Activated T-cell treated with anti-CD3 and anti-CD28 coated beads, Interleukin-2, amount 50 U/mL, for 72 hours (primary cell): Measurements from ENCODE around the gene FAM53B. TPM values are rescaled to one million over a fixed set of nuclear protein-coding genes. Genes with fewer than 3 reads are reported as not detected.
"Not testable (repeated sequence)": the region's sequence is repeated elsewhere in the genome, so short reads cannot be mapped to it uniquely, and the experiment has no call there.

Experiments
- ATAC-seq, 2 donors: fragments of 150-1000 bp; cut with Tn5 transposase; replicated peaks in 1 of 2; 2 replicates each; pipeline ENCODE4 v1.10.0; 2021; ENCODE audit warnings: moderate library complexity in 2 of 2, mild to moderate bottlenecking in 1 of 2
- DNase-seq, 2 donors: peaks; one replicate each; pipeline ENCODE4 v3.0.0; 2021 to 2022; ENCODE audit warnings: mixed read lengths in 1 of 2
- H3K27ac Mint-ChIP-seq: one replicate; pipeline ENCODE4 v1.8.0; 2022; ENCODE audit warnings: mild to moderate bottlenecking, moderate library complexity, mixed read lengths
- H3K27me3 Mint-ChIP-seq: one replicate; pipeline ENCODE4 v1.8.0; 2022; ENCODE audit warnings: low read depth, mixed read lengths
- H3K36me3 Mint-ChIP-seq, 2 donors: one replicate each; pipeline ENCODE4 v1.8.0; 2022; ENCODE audit warnings: mixed read lengths in 2 of 2, mild to moderate bottlenecking in 1 of 2; ENCODE audit not compliant: insufficient read depth in 2 of 2
- H3K4me1 Mint-ChIP-seq: one replicate; pipeline ENCODE4 v1.8.0; 2022; ENCODE audit warnings: low read depth, mixed read lengths
- H3K4me3 Mint-ChIP-seq, 2 donors: one replicate each; pipeline ENCODE4 v1.8.0; 2022; ENCODE audit warnings: mild to moderate bottlenecking in 2 of 2, mixed read lengths in 2 of 2, moderate library complexity in 2 of 2
- H3K9me3 Mint-ChIP-seq, 2 donors: one replicate each; pipeline ENCODE4 v1.8.0; 2022; ENCODE audit warnings: mixed read lengths in 2 of 2
- total RNA-seq, 2 donors: library from RNA; stranded (reverse); gene quantifications; one replicate each; pipeline ENCODE4 v1.2.3, GENCODE V29; 2022

The FAM53B gene
- total RNA-seq, 2 donors from 2014 or later: 30.0 to 37.7 TPM

DNA sequence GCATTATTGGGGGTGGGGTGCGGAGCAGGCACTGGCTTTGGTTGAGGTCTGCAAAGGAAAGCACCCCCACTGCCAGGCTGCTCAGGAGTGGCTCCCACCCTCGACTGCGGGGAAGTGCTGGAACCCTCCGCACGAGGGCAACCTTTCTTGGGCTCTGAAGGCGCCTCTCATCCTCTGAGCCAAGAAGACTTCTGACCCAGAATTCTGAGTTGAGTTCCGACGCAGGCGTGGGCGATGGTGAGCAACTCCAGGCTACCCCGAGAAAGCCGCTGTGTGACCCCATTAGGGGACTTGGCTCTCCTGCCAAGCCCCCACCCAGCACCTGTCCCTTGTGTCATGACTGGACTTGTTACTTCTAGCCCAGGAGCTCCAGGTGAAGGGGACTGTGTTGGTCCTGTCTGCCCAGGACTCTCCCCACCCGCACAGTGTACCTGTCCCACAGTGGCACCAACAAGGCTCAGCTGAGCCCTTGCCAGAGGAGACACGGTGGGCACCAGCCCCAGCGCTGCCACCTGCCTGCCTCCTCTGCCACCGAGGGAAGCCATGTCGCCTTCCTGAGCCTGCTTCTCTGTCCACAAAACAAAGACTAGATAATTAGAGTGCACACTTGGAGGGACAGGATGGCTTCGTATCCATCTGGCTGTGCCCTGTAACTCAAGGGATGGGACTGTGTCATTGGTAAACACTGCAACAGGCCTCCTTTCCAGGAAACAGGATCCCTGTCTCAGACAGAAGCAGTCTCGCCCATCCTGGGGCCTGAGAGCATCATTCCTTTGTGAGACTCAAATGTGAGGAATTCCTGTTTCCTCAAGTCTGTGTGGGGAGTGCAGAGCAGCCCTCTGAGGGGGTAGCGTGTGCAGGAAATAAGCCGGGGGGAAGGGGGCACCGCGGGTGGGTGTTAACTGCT lies 153.7 kb downstream of the FAM53B start:
- Mint-ChIP-seq H3K4me3 (no peak overlapping the region), H3K36me3 (no peaks in the 10 kb centered on the region), H3K4me1 (peaks cover 8% of the 10 kb centered on the region), H3K27ac (no peak overlapping the region), H3K27me3 (no peaks in the 10 kb centered on the region), H3K9me3 (peaks cover 0 to 2% of the 10 kb centered on the region in 2 donors)
- DNase-seq (no peak), ATAC-seq (no peak)

DNA sequence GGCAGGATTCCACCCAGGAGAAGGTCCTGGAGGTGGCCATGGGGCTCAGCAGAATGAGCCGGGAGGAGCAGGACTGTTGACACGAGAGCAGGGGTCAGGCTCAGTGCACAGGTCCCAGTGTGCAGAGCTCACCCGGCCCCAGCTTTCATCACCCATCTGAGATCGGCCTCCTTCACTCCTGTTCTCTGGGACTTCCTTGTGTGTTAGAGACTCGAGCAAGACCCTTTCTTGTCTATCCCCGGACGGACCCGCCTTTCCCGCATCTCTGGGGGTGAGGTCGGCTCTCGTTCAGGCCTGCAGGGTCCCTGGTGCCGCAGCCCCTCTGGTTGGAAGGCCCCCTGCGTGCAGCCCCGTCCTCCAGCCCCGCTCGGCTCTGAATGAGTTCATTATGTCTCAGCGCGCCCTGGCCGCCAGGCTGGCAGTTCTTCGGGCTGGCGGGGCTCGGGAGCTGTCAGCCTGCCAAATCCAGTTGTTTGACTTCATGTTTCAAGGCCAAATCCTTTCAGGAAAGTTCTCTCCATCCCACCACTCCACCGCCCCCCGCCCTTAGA lies 154.6 kb downstream of the FAM53B start:
- no peak for DNase-seq
- H3K36me3 Mint-ChIP-seq: no peaks in the 10 kb centered on the region
- peaks cover 0 to 2% of the 10 kb centered on the region in 2 donors for H3K9me3 Mint-ChIP-seq
- no peak overlapping the region for H3K27ac Mint-ChIP-seq
- no peak overlapping the region for H3K4me3 Mint-ChIP-seq
- H3K4me1 Mint-ChIP-seq: peaks cover 8% of the 10 kb centered on the region
- ATAC-seq: no peak
- no peaks in the 10 kb centered on the region for H3K27me3 Mint-ChIP-seq

DNA sequence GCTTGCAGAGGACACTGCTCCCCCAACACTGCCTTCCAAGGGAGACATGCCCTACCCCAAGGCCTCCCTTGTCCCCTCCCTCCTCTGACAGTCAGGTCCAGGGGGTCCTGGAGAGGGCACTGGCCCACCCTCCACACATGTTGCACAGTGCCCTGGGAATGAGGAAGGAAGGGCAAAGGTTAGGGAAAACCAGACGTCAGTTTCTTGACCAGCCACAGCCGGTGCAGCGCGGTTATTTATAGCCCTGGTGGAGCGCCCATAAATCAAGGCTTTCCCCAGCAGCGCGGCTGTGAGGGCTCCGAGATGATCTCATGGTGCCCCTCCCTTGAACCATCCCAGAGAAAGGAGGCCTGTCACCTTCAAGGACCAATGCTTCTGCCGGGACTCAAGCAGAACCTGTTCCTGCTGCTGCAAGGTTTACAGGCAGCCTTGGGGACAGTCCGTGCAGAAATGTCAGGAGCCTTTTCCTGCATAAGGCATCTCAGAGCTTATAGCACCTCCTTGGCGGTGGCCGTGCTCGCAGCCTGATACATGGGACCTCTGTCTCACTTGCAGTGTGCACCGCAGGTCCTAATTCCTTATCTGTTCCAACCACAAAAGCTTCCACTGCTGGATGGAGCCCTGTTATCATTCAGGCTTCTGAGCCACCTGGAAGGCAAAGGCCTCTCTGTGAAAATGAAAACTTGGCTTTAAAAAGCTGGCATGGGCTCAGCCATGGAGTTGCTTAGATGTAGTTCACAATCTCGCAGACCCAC lies 155.3 kb downstream of the FAM53B start:
- no peaks in the 10 kb centered on the region for H3K27me3 Mint-ChIP-seq

DNA sequence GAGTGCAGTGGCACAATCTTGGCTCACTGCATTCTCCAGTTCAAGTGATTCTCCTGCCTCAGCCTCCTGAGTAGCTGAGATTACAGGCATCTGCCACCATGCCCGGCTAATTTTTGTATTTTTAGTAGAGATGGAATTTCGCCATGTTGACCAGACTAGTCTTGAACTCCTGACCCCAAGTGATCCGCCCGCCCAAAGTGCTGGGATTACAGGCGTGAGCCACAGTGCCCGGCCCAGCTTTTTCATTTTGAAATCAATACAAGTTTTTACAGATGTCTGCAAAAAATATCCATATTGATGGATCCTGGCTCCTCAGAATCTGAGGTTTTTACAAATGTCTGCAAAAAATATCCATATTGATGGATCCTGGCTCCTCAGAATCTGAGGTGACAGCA lies 155.8 kb downstream of the FAM53B start:
- not testable (repeated sequence) for H3K27ac Mint-ChIP-seq, DNase-seq, H3K4me1 Mint-ChIP-seq, H3K36me3 Mint-ChIP-seq, H3K27me3 Mint-ChIP-seq, H3K4me3 Mint-ChIP-seq, H3K9me3 Mint-ChIP-seq, ATAC-seq

More for the DNA sequence above, 155.3 kb downstream of the FAM53B start:
- Mint-ChIP-seq H3K4me1 (peaks cover 8% of the 10 kb centered on the region), H3K9me3 (peaks cover 0 to 2% of the 10 kb centered on the region in 2 donors), H3K4me3 (no peak overlapping the region), H3K27ac (no peak overlapping the region), H3K36me3 (no peaks in the 10 kb centered on the region)
- no peak for DNase-seq
- no peak for ATAC-seq

DNA sequence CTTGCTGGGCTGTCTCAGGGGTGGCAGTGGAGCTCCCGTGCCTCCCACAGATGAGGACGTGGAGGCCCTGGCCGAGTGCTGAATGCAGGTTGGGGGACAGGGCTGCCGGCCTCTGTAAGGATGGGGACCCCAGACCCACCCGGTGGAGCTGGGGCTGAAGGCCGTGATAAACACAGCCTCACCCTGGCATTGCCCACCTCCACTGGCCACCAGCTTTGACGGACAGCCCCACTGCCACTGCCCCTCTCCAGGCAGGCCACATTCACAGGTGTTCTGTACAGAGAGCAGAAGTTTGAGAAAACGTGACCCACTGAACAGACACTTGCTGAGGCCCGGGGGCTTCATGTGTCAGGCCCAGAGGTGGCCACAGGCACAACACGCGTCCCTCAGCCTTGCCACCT lies 156.4 kb downstream of the FAM53B start:
- H3K4me1 Mint-ChIP-seq: peaks cover 8% of the 10 kb centered on the region
- peaks cover 2% of the 10 kb centered on the region in 2 donors for H3K9me3 Mint-ChIP-seq

DNA sequence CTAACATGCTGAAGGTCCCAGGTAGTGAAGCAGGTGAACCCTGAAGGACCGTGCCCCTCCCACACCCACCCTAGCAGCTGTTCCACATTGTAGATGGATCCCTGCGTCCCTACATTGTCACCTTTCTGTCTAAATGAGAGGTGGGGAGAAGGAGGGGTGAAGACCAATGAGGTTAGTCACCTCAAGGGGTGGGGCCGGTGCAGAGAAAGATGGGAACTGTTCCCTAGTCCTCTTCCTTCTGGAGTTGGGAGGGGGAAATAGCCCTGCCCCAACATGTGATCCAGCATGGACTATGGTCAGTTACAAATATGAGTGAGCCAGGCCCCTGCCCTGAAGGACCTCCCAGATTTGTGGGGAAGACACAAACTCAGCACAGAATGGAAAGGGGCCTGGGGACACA lies 158.0 kb downstream of the FAM53B start:
- ATAC-seq (no peak), DNase-seq (no peak)
- no peak overlapping the region for H3K27ac Mint-ChIP-seq
- no peak overlapping the region for H3K4me3 Mint-ChIP-seq
- H3K36me3 Mint-ChIP-seq: peaks cover 1 to 2% of the 10 kb centered on the region in 2 donors
- no peaks in the 10 kb centered on the region for H3K4me1 Mint-ChIP-seq
- peaks cover 2 to 3% of the 10 kb centered on the region in 2 donors for H3K9me3 Mint-ChIP-seq
- no peaks in the 10 kb centered on the region for H3K27me3 Mint-ChIP-seq

More for the DNA sequence above, 156.4 kb downstream of the FAM53B start:
- Mint-ChIP-seq H3K27ac (no peak overlapping the region), H3K27me3 (no peaks in the 10 kb centered on the region), H3K4me3 (no peak overlapping the region), H3K36me3 (peaks cover 0 to 1% of the 10 kb centered on the region in 2 donors)
- DNase-seq (no peak), ATAC-seq (no peak)

DNA sequence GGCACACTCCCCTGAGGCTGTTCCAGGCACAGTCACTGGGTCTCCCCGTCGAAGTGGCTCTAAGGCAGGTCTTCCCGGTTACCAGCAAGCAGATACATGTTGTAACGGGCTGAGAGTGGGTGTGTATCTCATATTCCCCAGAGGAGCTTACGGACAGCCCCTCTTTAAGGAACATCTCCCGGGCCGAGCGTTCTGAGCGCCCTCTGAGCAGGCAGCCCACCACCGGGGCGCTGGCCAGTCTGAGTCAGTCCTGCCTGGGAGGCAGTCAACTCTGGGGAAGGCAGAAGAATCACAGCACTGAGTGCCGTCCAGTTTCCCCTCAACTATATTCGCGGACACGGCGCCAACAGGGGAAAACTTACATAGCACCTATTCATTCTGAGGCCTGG lies 165.2 kb downstream of the FAM53B start:
- Mint-ChIP-seq H3K27me3 (no peaks in the 10 kb centered on the region), H3K9me3 (peaks cover 2 to 6% of the 10 kb centered on the region in 2 donors), H3K4me1 (no peaks in the 10 kb centered on the region), H3K27ac (no peak overlapping the region), H3K36me3 (peaks cover 4 to 9% of the 10 kb centered on the region in 2 donors), H3K4me3 (no peak overlapping the region)
- ATAC-seq (no peak), DNase-seq (no peak)

DNA sequence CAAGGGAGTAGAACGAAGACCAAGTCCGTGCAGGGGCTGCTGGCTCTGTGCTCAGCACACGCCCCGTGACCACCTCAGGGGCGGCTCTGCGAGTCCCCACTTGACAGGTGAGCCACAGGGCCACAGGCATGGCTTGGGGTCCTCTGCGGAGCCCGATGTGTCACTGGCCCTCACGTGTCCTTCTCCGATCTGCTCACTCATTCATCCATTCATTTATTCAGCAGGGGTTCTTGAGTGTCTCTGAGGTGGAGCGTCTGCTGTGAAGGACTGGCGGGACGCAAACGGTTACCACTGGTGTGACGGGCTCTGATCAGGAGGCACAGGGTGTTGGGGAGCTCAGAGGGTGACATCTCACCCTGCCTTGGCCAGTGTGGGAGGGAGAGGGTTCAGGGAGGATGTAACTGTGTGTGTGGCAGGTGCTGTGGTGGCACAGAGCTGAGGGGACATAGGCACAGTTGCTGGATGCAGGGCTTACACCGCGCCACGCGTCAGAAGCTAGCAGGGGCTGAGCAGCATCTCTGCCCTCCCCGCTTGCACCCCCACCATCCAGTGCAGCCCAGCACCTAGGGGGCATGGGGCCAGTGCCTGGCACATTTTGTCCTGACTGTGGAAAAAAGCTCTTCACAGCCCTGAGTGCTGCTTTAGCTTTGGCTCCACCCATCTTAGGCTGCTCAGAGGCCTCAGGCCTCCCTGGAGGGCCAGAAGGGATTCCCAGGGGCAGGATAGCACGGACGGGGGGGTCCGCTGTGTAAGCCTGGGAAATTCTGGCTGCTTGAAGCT lies 165.8 kb downstream of the FAM53B start:
- H3K36me3 Mint-ChIP-seq: peaks cover 4 to 7% of the 10 kb centered on the region in 2 donors
- no peak for ATAC-seq
- no peaks in the 10 kb centered on the region for H3K4me1 Mint-ChIP-seq
- DNase-seq: no peak
- no peak overlapping the region for H3K27ac Mint-ChIP-seq
- H3K27me3 Mint-ChIP-seq: no peaks in the 10 kb centered on the region
- H3K4me3 Mint-ChIP-seq: no peak overlapping the region
- H3K9me3 Mint-ChIP-seq: peaks cover 2 to 6% of the 10 kb centered on the region in 2 donors

DNA sequence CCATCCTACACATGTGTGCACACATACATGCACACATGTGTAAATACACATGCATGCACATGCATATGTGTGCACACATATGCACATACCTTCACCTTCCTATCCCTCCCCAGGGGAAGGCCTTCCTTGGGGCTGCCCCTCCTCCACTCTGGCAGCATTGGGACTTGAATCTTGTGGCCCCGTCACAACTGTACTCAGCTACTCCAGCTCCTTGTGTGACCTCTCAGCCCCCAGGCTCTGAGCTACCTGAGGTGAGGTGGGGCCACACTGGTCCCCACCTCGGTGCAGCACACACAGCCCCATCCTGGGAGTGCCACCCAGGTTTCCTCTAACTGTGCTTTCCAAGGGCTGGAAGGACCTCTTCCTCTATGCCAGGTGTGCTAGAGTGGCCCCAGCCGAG lies 166.5 kb downstream of the FAM53B start:
- Mint-ChIP-seq H3K27ac (no peak overlapping the region), H3K27me3 (no peaks in the 10 kb centered on the region), H3K4me1 (no peaks in the 10 kb centered on the region), H3K36me3 (peaks cover 4 to 7% of the 10 kb centered on the region in 2 donors), H3K4me3 (no peak overlapping the region), H3K9me3 (peaks cover 0 to 6% of the 10 kb centered on the region in 2 donors)
- ATAC-seq (no peak), DNase-seq (no peak)

DNA sequence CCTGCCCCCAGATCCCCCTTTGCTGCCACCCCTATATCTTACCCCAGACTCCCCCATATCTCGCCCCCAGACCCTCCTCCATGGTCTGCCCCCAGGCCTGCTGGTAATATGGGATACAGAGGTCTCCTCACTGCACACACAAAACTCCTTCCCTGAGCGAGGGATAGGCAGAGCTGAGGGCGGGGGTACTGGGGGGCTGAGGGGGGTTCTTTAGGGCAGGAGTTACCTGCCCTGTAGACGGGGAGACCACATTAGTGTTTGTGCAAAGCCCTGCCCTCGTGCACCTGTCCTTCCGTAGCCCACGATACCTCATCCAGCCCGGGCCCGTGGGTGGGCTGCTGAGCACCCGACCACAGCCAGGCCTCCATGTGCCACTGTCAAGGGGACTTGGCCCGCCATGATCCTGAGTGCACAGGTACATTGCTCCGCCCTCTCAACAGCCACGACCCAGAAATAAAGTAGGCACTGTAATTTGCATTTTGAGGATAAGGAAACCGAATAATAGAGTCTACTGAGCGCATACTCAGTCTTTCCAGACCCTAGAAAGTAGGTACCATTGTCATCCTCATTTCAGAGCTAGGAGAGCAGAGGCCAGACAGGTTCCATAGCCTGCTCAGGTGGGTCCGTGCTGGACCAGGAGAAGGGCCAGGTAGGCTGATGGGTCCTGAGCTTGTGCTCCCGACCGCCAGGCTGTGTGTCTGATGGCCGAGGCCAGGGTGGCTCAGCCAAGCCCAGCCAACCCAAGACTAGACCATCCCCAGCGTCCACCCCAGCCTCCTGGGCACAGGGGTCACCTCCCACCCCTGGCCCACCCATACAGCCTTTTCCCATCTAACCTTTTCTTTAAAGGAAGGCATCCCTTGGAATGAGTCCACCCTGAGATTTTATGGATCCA lies 167.4 kb downstream of the FAM53B start:
- peaks cover 0 to 6% of the 10 kb centered on the region in 2 donors for H3K9me3 Mint-ChIP-seq
- no peak overlapping the region for H3K4me3 Mint-ChIP-seq
- H3K27ac Mint-ChIP-seq: no peak overlapping the region
- H3K27me3 Mint-ChIP-seq: no peaks in the 10 kb centered on the region
- DNase-seq: no peak
- ATAC-seq: no peak
- peaks cover 4 to 7% of the 10 kb centered on the region in 2 donors for H3K36me3 Mint-ChIP-seq
- H3K4me1 Mint-ChIP-seq: no peaks in the 10 kb centered on the region

DNA sequence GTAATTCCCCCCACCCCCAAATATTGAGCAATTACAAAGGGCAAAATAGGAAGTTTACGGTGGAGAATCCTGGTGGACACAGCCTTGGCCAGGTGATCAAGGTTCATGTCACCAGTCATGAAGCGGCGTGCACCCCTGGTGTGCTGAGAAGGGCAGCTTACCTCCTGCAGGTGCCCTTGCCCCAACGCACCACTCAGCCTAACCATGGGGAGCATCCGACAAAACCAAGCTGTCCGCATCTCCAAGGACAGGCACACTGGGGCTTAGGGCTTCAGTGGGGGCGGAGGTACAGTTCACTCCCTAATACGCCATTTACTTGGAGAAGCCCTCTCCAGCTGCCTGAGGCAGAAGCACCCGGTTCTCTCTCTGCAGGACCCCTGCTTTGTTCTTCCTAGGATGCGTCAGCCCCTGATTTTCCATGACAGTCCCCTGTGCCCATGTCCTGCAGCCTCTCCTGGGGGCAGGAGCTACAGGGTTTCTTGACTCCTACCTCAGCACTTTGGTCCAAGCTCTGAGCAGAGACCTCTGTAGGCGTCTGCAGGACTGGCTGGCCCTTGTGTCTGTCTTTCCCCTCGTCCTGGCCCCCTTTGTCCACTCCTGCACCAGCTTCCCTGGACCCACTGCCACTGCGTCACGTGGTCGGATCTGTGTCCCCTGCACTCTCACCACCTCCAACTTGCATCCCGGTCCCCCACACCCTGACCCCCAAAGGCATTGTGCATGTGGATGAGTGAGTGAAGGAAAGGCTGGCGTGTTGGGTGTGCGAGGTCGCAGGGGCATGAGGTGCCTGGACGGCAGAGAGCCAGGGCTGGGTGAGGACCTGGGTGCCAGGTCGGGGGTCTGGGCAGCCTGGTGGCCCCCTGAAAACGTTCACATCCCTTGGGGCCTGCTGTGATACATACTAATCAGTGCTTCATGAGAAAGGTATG lies 168.8 kb downstream of the FAM53B start:
- no peak for ATAC-seq
- H3K4me1 Mint-ChIP-seq: no peaks in the 10 kb centered on the region

More for the DNA sequence above, 168.8 kb downstream of the FAM53B start:
- peaks cover 0 to 6% of the 10 kb centered on the region in 2 donors for H3K36me3 Mint-ChIP-seq
- no peak overlapping the region for H3K4me3 Mint-ChIP-seq
- DNase-seq: no peak
- H3K27ac Mint-ChIP-seq: no peak overlapping the region
- H3K9me3 Mint-ChIP-seq: no peaks in the 10 kb centered on the region
- H3K27me3 Mint-ChIP-seq: no peaks in the 10 kb centered on the region
